ENCODE results near the gene TANGO2.

Gene TANGO2, protein sequence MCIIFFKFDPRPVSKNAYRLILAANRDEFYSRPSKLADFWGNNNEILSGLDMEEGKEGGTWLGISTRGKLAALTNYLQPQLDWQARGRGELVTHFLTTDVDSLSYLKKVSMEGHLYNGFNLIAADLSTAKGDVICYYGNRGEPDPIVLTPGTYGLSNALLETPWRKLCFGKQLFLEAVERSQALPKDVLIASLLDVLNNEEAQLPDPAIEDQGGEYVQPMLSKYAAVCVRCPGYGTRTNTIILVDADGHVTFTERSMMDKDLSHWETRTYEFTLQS

DNA sequence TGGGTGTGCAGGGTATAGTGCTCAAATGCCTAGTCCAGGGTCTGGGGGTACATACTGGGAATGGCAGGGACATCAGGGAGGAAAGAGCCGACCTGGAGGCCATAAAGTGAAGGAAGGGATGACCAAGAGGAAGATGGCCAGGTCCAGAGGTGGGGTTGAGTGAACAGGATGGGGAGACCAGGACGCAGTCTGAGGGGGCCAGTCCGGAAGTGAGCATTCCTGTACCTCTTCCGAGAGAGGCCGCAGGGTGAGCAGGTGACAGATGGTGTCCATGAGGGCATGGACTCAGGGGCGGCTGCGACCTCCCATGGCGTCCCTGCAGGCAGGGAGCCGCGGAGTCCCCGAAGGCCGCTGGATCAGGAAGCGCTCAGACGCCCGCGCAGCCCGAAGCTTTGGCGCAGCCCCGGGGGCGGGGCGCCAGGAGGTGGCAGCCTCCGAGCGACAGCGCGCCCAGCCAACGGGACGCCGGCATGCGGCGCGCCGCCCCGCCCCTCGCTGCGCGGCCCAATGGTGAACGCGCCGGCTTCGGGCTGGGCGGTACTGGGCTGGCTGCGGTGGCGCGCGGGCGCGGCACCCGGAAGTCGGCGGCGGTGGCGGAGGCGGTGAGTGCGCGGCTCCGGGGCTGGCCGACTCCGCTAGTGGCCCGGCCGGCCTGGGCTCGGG is at the start of gene TANGO2:
Gene TANGO2, plus strand, starts transcription at position 578 of the 663 bp plus-strand sequence. CDS start 15,689 bp downstream, outside the sequence.
- DNase-seq, result peak; percentile 22

DNA sequence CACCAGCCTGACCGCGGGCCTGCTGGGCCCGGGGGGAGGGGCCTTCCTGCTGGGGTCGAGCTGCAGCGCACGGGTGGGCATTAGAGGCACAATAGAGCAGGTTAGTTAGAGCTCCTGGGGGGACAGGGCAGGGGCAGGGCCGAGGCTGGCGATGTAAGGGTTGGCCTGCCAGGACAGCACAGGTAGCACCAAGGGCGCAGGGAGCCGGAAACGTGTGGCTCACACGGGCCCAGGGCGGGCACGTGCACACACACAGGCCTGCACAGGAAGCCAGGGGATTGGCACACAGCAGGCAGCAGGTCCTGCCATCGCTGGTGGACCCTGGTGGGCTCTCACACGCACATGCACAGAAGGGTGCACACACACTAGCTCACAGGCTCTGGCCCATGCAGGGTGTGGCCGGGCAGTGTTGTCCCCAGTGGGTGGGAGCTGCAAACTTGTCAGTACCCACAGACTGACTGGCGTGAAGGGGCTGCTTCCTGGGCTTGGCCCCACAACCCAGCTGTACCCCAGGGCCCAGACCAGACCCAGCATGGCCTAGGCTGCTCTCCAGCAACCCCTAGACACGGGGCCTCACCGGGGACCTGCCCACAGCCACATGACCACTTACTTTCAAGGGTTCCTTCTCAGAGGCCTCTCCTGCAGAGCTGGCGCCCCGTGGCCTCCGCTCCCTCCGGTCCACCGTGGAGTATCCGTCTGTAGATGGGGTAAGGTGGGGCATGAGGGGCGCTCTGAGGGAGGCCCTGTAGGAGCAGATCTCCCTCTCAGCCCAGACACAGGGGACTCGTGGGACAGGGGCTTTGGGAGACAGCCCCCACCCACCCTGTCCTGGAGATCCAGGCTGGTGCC is 49.4 kb upstream of the TANGO2 start:
- no peak for DNase-seq

DNA sequence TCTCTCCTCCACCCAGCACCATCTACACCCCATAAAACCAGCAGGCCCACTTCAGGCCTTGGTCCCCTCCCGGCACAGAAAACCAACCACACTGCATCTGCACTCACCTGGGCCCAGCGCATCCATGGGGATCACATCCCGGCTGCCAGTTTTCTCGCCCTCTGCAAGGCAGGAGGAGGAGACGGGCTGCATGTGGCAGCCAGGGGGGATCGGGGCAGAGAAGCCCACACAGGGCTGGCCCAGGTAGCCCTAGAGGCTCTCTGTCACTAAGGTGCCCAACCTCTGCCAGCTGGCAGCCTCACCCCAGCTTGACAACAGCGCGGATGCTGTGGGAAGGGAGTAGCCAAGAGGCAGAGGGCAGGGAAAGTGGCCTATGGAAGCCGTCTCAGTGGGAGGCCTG is 48.7 kb upstream of the TANGO2 start:
- DNase-seq, result no peak

DNA sequence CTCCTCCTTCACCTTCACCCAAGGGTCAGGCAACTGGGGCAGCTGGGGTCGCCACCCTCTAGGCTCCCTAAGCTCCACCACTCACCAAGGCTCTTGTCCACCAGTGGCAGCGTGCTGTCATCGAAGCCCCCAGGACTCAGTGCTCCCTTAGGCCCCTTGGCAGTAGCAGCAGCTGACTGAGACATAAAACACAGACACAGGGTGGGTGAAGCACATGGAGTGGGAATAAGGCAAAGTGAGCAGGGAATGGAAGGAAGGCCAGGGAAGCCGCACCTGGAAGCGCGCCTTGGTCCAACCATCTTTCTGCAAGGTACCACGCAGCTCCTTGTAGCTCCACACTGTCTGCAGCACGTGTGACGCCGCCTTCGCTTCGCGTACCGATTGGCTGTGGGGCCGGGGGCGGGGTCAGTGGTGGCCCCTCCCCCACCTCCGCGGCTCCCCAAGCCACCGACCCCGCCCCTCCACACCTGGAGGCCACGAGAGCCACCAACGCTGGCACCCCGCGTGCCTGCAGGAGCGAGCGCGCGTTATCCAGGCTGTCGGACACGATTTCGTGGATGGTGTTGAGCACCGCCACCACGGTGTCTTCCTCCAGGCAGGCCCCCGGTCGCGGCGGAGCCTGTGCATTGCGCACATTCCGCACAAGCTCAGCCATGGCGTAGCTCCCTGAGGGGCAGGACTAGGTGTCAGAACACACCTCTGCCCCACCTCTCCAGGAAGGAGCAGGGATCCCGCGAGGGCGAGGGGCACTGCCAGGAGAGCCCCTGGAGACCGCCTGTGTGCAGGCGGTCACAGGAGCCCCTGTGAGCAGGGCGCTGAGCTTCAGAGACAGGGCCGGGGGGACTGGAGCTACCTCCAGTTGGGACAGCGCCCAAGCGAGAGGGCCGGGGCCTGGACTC is 48.0 kb upstream of the TANGO2 start:
- no peak for DNase-seq

DNA sequence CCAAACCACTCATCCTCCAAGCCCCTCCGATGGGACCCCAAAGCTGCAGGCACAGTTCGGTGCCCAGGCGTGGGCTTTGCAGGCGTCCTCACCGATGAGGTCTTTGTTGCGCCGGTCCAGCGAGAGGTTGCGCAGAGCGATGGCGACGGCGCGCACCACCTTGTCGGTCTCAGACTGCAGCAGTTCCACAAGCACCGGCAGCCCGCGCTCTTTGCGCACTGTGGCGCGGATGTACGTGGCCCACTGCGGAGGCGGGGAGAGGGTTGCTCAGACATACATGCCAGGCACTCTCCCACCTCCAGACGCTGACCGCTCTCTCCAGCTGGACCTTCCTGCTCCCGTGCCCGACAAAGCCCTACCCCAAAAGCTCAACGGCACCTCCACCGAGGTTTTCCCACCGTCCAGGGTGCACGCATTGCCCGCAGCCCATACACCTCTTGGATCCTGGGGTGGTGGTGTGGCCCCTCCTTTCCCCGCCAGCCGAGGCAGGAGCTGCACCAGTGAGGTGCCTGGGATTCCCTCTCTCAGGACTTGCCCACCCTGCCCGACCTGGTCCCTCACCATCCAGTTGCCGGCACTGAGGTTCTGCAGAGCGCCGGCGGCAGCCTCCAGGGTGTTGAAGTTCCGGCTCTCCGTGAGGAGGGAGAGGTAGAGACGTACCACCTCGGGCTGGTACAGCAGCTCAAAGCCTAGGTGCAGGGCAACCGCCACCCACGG is 47.2 kb upstream of the TANGO2 start:
- no peak for DNase-seq

DNA sequence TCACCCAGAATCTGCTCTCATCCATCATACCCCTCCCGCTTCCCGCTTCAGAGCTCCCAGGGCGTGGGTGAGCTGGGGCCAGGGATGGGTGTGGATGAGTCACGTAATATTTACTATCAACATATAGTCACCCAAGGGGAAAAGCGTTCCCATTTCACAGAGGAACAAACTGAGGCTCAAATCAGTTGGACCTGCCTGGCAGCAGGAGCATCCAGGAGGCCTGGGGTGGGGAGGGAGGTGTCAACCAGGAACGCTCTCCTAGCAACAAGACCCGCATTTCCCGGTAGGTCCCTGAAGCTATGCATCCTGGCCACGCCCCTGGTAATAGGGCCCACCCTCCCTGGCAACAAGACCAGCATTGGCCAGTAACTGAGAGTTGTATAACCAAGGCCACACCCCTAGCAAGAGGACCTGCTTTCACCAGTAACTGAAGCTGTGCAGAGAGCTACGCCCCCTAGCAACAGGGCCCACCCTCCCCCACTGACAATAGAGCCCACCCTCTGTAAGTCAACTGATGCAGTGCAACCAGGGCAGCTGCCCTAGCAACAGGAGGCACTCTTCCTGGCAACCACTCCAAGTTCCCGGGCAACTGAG is 46.5 kb upstream of the TANGO2 start:
- no peak for DNase-seq

DNA sequence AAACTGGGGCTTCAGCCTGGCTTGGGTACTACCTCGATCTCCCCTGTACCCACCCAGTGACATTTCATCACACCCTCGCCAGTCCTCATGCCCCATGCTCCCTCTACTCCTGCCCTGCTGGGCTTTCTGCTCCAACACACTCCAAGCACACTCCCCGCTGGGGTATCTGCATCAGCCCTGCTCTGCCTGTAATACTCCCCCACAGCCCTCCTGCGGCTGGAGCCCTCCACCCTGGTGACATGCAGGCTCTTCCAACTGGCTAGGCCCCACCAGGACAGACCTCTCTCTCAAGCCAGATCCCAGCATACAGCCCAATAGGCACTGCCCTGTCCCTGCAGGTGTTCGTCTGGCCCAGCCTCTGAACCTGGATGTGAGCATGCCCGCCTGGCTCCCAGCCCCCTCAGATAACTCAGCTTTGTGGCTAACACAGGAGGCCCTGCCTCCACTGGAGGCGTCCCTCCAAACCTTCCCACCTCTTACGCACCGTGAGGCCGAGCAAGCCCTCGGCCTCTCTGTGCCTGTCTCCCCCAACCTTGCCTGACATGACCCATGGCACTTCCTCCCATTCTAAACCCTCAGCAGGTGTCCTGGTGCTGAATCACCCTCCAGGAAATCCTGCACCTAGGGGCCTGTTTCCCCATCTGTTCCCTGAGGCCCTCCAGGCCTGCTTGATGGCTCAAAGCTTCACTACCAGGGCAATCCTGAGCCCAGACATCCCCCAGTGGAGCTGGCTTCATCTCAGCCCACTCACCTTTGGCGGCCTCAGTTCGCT is 45.8 kb upstream of the TANGO2 start:
- DNase-seq, result no peak

DNA sequence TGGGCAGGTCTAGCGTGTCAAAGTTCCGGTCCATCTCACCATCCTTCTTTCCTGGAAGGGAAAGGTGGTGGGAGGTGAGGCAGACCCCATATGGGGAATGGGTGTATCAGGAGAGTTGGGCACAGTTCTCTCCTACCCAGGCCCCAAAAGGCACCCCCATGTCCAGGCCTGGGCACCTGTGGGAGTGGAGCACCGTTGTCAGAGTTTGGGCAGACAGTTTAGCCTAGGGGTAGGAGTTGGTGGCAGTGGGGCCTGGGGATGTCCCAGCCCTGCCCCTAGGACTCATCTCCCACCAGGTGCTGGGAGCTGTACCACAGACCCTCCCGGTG is 45.2 kb upstream of the TANGO2 start:
- DNase-seq, result no peak

DNA sequence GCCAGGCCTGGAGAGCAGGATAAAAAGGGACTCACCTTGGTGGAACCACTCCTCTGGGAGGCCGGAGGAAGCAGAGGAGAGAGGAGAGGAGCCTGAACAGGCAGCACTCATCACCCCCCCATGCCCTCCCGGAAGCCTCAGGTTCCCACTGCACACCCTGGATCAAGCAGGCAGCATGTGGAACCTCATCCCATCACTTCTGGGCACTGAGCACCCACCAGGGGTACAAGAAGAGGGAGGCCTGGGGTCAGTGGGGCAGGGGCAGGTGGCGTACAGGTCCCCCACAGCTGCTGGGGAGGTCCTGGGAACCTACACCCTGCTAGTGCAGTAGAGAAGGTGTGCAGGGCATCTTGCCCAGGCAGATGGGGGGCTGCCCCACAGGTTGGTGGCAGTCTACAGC is 44.2 kb upstream of the TANGO2 start:
- DNase-seq, result no peak

DNA sequence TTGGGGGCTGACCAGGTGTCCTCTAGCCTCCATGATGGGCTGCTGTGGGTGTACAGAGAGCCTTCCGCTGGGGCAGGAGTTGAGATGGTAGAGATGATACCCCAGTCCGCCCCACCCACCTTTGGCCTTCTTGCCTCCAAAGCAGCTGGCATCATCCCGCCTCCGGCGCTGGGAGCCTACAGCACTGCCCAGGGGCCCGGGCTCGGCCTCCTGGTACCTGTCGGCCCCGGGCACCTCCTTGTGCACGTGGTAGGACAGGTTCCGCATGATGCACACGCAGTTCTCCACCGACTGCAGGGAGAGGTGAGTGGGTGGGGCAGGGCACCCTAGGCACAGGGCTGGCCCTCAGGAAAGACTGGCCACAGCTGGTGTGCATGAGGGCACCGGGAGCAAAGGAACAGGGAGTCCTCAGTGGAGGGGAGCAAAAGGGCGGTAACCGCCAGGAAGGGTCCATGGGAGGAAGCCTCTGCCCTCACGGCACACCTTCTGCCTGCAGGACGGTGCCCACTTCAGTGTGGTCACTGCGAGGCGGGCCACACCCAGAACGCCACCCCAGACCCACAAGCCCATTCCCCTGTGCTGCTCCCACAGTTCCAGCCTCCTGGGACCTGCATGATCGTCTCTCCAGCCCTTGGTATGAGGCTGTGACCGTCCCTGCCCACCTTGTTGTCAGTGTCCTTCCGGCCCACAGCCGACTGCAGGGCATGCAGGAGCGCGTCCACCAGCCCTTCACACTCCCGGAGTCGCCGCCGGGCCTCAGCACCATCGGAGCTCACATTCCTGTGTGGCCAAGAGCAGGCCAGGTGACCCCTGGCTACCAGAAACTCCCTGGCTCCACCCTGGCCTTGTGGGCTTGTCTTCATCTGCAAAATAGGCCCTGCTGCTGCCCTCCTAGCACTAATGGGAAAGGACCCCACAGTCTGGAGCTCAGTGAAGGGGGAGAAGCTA is 43.3 kb upstream of the TANGO2 start:
- DNase-seq, result no peak

DNA sequence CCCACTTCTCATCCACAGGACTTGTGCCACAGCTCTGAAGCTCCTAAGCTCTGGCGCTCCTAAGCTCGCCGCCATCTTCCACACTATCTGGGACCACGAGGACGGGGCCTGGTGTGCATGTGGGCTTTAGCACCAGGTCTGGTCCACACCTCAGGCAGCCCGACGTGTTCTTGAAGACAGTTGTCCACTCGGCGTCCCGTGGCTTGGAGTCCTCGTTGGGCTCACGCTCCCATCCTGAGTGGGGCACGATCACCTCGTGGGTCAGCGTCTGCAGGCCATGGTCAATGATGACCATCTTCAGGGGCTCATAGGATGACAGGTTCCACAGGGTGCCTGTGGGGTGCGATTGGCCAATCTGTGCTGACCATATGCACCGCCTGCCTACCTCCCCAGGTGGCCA is 42.2 kb upstream of the TANGO2 start:
- no peak for DNase-seq

DNA sequence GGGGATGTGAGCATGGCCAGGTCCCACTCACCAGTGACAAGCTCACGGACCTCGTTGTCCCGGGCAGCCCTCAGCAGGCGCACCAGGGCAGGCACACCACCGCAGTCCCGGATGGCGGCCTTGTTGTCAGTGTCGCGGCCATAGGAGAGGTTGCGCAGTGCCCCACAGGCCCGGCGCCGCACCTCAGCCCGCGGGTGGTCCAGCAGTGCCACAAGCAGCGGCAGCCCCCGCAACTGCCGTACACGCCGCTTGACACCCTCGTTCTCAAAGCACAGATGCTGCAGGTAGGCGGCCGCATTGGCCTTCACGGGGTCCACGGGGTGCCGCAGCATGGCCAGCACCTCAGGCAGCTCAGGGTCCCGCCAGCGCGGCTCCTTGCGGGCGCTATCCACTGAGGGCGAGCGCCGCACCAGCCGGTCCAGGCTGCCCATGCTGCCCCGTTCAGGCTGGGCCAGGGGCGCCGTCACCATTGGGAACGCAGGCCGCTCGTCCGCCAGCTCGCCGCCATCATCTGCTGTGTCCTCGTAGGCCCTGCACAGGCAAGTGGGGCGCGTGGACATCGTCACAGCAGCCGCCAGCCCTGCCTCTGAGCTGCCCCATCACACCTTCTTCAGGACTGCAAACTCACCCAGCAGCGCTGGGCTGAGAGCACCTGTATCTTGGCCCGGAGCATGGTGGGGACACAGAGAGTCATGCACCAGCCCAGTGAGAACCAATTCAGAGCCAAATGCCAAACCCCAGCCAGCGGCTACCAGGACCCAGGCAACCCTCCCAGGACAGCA is 41.0 kb upstream of the TANGO2 start:
- no peak for DNase-seq

DNA sequence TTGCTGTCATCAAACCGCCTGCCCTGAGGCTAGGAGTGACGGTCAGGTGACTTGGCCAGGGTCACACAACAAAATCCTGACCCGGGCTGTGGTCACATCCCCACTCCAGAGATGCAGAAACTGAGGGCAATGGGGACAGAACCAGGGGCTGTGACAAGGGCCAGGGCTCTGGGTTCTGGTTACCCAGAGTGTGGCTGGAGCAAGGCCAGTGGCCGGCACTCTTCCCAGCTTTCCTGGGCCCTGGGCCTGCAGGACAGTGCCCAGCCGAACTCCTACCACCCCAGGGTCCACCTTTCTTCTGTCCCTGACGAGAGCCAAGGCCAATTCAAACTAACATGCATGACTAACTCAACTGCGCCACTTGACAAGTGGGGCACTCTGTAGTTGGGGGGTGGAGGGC is 40.1 kb upstream of the TANGO2 start:
- DNase-seq, result no peak

DNA sequence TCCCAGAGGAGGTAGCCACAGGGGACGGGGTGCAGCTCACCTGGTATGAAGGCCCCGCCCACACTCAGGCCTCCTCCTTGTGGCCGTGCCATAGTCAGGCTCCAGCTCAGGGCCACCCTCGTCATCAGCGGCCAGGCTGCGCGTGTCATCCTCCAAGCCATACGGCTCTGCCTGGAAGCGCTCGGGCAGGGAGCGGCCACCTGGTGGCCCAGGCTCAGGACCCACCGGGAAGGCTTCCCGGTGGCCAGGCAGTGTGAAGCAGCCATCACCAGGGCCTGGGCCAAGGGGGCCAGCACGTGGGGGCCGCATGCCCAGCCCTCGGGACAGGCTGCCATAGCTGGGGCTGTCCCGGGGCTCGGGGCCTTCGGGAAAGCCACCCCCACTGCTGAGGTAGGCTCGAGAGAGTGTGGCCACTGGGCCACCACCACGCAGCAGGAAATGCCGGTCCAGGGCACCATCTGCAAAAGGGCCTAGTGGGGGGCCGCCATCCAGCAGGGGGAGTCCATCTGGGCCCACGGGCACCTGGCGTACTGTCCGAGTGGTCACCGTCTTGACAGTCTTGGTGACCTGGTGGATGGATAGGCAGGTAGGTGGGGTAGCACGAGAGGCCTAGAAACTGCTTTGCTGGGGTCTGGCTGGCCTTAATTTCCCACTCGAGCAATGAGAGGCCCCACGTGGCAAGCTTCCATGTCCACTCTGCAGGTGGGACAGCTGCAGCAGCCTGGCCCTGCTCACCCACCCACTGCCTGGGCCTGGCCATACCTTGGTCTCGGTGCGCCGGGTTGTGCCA is 39.5 kb upstream of the TANGO2 start:
- DNase-seq, result no peak

DNA sequence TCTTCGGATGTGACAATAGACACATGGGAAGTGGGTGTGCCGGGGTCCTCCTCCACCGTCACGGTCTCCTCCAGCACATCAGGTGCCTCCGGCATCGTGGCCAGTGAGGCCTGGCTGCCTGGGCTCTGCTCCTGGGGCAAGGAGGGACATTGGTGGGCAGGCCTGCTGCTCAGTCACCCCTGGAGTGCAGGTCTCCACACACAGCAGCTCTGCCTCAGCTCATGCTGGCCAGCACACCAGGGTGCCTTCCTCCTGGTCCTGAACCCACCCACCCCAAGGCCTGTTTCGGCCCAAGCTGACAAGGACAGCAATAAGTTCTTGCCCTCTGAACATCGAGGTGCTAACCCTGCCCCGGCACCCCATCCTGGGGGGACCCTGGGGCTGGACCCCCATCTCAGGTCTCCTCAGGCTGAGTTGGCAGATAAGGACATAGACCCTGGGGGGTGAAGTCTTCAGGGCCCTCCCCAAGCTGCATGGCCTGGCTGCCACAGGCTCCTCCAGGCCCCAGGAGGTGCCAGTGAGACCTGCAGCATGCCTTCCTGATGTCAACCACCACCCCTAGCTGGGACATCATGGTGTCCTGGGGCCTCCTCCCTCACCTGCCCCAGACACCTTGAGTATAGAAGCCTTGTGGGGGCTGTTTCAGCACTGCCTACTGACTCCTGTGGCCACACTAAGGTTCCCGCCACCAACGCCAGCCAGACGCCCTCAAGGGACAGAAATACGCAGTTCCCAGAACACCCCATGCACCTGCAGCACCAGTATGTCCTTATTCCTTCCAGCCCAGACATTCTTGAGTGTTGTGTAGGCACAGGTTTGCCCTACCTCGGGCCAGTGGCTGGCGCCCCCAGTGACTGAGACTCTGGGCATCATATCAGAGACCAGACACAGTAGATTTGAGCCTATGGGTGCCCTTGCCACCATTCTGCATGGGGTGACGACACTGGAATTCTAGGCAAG is 38.7 kb upstream of the TANGO2 start:
- DNase-seq, result no peak

DNA sequence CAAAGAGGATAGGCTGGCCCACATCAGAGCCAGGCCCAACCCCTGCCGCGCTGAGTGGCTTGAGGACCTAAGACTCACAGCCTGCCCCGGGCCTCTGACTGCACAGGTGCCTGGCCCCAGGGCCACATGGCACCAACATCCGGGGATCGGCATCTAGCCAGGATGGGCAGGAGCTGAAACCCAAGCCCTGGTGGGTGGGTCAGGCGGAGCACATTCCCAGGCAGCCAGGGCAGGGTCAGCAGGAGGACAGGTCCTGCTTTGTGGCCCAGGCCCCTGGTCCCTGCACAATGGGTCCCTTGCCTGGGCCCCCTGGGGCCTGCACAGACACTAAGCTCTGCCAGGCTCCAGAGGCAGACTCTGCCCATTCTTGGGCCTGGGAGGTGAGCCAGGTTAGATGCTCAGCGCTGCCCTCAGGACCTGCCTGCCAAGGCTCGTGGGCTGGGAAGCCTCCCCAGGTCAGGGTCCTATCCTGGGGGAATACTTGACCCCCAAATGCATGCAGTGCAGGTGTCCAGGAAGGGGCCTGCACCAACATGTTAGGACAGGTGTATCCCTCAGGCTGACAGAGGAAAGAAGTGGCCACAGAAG is 37.8 kb upstream of the TANGO2 start:
- no peak for DNase-seq

DNA sequence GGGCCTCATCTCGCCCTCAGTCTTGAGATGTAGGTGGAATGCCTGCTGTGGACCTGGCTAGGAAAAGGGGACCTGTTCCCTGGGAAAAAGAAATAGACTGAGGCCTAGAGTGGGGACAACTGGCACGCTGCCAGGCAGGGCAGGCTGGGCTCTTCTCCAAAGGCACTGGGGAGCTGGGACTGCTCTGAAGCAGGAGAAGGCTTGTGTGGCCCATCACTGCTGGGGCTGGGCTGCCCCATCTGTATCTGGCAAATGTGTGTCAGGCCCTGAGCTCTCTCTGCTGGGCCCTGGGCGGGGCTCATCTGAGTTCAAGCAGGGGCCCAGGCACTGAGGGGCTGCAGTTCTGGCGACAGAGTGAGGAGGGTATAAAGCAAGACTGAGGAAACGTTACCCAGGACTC is 37.2 kb upstream of the TANGO2 start:
- no peak for DNase-seq

Data from NCI-H2029 treated with DMSO at 0.1 percent for 48 hours (cell line).